Neuronal stem cell (in vitro differentiated cells): ENCODE measurements around the gene NSUN6.

Experiments
- DNase-seq: peaks from one replicate; pipeline ENCODE4 v3.0.0-alpha.2; 2013; ENCODE audit warnings: low spot score
- H2AFZ ChIP-seq: one replicate; pipeline ENCODE4 v1.6.1; 2013; ENCODE audit warnings: mild to moderate bottlenecking, low read length, inconsistent platforms
- H2AK5ac ChIP-seq: 2 replicates; pipeline ENCODE4 v1.6.1; 2013; ENCODE audit warnings: low read depth, mild to moderate bottlenecking, inconsistent platforms, low read length, moderate library complexity, mixed read lengths
- H2BK120ac ChIP-seq: 2 replicates; pipeline ENCODE4 v1.6.1; 2013; ENCODE audit warnings: low read depth, mild to moderate bottlenecking, inconsistent platforms, low read length, moderate library complexity, mixed read lengths
- H2BK12ac ChIP-seq: one replicate; pipeline ENCODE4 v1.6.1; 2013; ENCODE audit warnings: low read length, inconsistent platforms
- H2BK15ac ChIP-seq: 2 replicates; pipeline ENCODE4 v1.6.1; 2013; ENCODE audit warnings: mild to moderate bottlenecking, low read length, inconsistent platforms, mixed read lengths
- H2BK5ac ChIP-seq: one replicate; pipeline ENCODE4 v1.6.1; 2013; ENCODE audit warnings: inconsistent platforms, mild to moderate bottlenecking, low read length, moderate library complexity
- H3K14ac ChIP-seq: one replicate; pipeline ENCODE4 v1.6.1; 2013; ENCODE audit warnings: low read length, inconsistent platforms
- H3K18ac ChIP-seq: 2 replicates; pipeline ENCODE4 v1.6.1; 2013; ENCODE audit warnings: low read length, inconsistent platforms
- H3K23ac ChIP-seq: 2 replicates; pipeline ENCODE4 v1.6.1; 2013; ENCODE audit warnings: low read depth, mild to moderate bottlenecking, mixed read lengths, low read length, inconsistent platforms; ENCODE audit not compliant: poor library complexity
- H3K27ac ChIP-seq: replicated peaks from 3 replicates; pipeline ENCODE4 v1.5.1; 2013; ENCODE audit warnings: low read length, inconsistent platforms
- H3K27me3 ChIP-seq, 3 experiments: 2 replicates each; pipeline ENCODE4 v1.6.1; 2013; ENCODE audit warnings: low read length in 3 of 3, mild to moderate bottlenecking in 2 of 3, inconsistent platforms in 1 of 3, low read depth in 1 of 3, mixed read lengths in 1 of 3, moderate library complexity in 1 of 3; ENCODE audit not compliant: control insufficient read depth in 3 of 3, insufficient read depth in 3 of 3
- H3K36me3 ChIP-seq, 2 donors: replicated peaks in 1 of 2; 2 replicates each; pipeline ENCODE4 v1.6.1; 2013; ENCODE audit warnings: low read length in 2 of 2; ENCODE audit not compliant: control insufficient read depth in 2 of 2, insufficient read depth in 2 of 2
- H3K4ac ChIP-seq: 2 replicates; pipeline ENCODE4 v1.6.1; 2013; ENCODE audit warnings: inconsistent platforms, mild to moderate bottlenecking, low read length, moderate library complexity
- H3K4me1 ChIP-seq, 2 donors: 1 replicate in 1 of 2; 2 replicates in 1 of 2; pipeline ENCODE4 v1.6.1; 2013; ENCODE audit warnings: low read length in 2 of 2, low read depth in 1 of 2; ENCODE audit not compliant: control insufficient read depth in 2 of 2, insufficient read depth in 1 of 2
- H3K4me2 ChIP-seq: one replicate; pipeline ENCODE4 v1.6.1; 2013; ENCODE audit warnings: mild to moderate bottlenecking, low read length, inconsistent platforms; ENCODE audit not compliant: insufficient read depth, poor library complexity, severe bottlenecking
- H3K4me3 ChIP-seq, 2 donors: 2 replicates each; pipeline ENCODE4 v1.5.1; 2013; ENCODE audit warnings: low read length in 2 of 2, mild to moderate bottlenecking in 2 of 2, inconsistent platforms in 1 of 2, moderate library complexity in 1 of 2
- H3K79me1 ChIP-seq: one replicate; pipeline ENCODE4 v1.6.1; 2013; ENCODE audit warnings: low read depth, mild to moderate bottlenecking, inconsistent platforms, low read length, moderate library complexity
- H3K9ac ChIP-seq: one replicate; pipeline ENCODE4 v1.6.1; 2013; ENCODE audit warnings: mild to moderate bottlenecking, low read depth, low read length, inconsistent platforms; ENCODE audit not compliant: poor library complexity
- H3K9me3 ChIP-seq, 2 donors: replicated peaks in 1 of 2; 2 replicates each; pipeline versions ENCODE3 to v1.6.1; 2013; ENCODE audit warnings: low read length in 2 of 2, mild to moderate bottlenecking in 2 of 2, inconsistent platforms in 1 of 2, low read depth in 1 of 2, mixed read lengths in 1 of 2, moderate library complexity in 1 of 2; ENCODE audit not compliant: control insufficient read depth in 2 of 2, insufficient read depth in 1 of 2
- H4K8ac ChIP-seq: one replicate; pipeline ENCODE4 v1.6.1; 2013; ENCODE audit warnings: low read depth, mild to moderate bottlenecking, inconsistent platforms, low read length, moderate library complexity
- H4K91ac ChIP-seq: one replicate; pipeline ENCODE4 v1.6.1; 2013; ENCODE audit warnings: low read length, low read depth, mild to moderate bottlenecking, inconsistent platforms; ENCODE audit not compliant: poor library complexity
- WGBS, 2 donors: extraction: QIAGEN DNeasy Blood & Tissue Kit; methylation state at CpG; one replicate each; pipeline ENCODE4 v1.1.7; 2013; ENCODE audit warnings: missing lambda C conversion rate in 2 of 2, mixed read lengths in 1 of 2; ENCODE audit not compliant: insufficient read length in 2 of 2, insufficient replicate concordance in 1 of 2; ENCODE audit errors: extremely low coverage in 2 of 2; 5-methylcytosine and 5-hydroxymethylcytosine counted together

NSUN6 gene

DNA sequence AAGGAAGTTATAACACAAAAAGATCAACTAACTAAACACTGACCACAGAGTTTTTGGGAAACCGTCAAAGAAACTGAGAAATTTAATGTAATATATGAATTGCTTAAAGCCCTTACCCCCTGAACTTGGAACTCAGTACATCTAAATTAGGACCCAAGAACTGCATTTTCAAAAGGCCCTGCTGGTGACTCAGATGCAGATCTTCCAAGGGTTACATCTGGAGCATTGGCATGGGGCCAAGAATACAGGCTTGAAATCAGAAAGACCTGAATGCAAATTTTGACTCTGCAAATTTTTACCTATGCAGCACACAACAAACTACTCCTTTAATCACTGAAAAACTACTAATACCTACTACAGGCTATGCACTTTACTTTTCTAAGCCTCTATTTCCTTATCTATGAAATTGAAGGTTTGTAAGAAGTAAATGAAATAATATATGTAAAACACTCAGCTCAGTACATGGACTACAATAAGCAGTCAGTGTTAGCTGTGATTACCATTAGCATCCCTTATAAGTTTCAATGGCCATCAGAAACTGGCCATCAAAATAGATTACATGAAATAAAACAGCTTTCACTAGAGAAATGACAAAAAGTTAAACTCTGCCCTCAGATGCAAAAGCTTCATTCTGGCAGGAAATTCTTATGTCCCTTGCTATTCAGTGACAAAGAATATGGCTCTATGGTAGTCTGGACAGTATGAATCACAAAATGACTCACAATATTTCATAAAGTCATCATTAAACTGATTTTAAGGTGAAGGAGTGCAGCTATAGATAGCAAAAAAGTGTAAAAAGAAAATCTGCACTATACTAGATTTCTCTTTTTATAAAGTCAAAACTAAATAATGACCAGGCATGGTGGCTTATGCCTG is 43.6 kb downstream of the NSUN6 start:
- no peak for DNase-seq
- whole genome bisulfite sequencing, 2 donors, result no CpG with 5 or more reads among the region's 1 CpG

DNA sequence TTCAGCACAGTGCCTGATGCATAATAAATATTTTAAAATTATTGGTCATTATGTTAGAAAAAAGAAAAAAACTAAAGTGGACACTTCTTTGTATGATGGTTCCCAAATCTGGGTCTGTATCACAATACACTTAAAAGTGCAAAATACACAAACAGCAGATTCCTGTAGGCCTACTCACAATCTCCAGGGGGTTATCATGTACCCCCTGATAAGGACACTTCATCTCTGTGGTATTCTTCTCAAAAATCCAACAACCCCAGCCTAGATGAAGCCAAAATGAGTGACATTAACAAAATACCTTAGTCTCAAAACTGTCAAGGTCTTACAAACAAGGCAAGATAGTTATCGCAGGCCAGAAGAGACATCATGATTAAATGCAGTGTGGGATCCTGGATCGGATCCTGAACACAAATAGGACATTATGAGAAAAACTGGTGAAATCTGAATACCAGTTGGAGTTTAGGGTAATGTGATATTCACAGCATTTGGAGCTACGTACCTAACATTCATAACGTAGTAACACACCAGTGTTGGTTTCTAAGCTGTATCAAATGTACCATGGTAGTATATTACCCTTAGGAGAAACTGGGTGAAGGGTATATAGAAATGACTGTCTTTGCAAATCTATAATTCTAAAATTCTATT is 45.2 kb downstream of the NSUN6 start:
- H3K4me2 ChIP-seq, result no peak overlapping the region
- no peak overlapping the region for H3K18ac ChIP-seq
- no peak overlapping the region for H3K14ac ChIP-seq
- no peak overlapping the region for H2BK5ac ChIP-seq
- no peak overlapping the region for H3K23ac ChIP-seq
- H2AK5ac ChIP-seq, result no peak overlapping the region
- no peak overlapping the region for H2BK15ac ChIP-seq
- H3K9ac ChIP-seq, result no peak overlapping the region
- H3K36me3 ChIP-seq, result peaks cover 0 to 43% of the 10 kb centered on the region in 2 donors
- no peak overlapping the region for H2AFZ ChIP-seq
- H2BK120ac ChIP-seq, result no peak overlapping the region
- H3K9me3 ChIP-seq, result no peaks in the 10 kb centered on the region
- H3K27me3 ChIP-seq, result no peaks in the 10 kb centered on the region
- no CpG with 5 or more reads among the region's 4 CpGs for WGBS, 2 donors
- H3K27ac ChIP-seq, result no peak overlapping the region
- H3K4me3 ChIP-seq, result no peak overlapping the region
- H3K79me1 ChIP-seq, result no peaks in the 10 kb centered on the region
- peaks cover 2 to 8% of the 10 kb centered on the region in 2 donors for H3K4me1 ChIP-seq
- no peak overlapping the region for H4K91ac ChIP-seq
- DNase-seq, result no peak
- no peak overlapping the region for H3K4ac ChIP-seq
- no peak overlapping the region for H2BK12ac ChIP-seq
- no peak overlapping the region for H4K8ac ChIP-seq

More for the DNA sequence above, 43.6 kb downstream of the NSUN6 start:
- Histone ChIP-seq H3K27me3 (no peaks in the 10 kb centered on the region), H2AK5ac (no peak overlapping the region), H3K4ac (no peak overlapping the region), H3K23ac (no peak overlapping the region), H3K4me3 (no peak overlapping the region), H3K9ac (no peak overlapping the region), H2BK120ac (no peak overlapping the region), H3K9me3 (peaks cover 0 to 6% of the 10 kb centered on the region in 2 donors), H3K27ac (no peak overlapping the region), H3K14ac (no peak overlapping the region), H3K79me1 (no peaks in the 10 kb centered on the region), H2AFZ (no peak overlapping the region), H3K18ac (no peak overlapping the region), H2BK12ac (no peak overlapping the region), H3K4me2 (no peak overlapping the region), H2BK15ac (no peak overlapping the region), H4K91ac (no peak overlapping the region), H4K8ac (no peak overlapping the region), H2BK5ac (no peak overlapping the region), H3K4me1 (peaks cover 2 to 8% of the 10 kb centered on the region in 2 donors), H3K36me3 (peaks cover 0 to 55% of the 10 kb centered on the region in 2 donors)

DNA sequence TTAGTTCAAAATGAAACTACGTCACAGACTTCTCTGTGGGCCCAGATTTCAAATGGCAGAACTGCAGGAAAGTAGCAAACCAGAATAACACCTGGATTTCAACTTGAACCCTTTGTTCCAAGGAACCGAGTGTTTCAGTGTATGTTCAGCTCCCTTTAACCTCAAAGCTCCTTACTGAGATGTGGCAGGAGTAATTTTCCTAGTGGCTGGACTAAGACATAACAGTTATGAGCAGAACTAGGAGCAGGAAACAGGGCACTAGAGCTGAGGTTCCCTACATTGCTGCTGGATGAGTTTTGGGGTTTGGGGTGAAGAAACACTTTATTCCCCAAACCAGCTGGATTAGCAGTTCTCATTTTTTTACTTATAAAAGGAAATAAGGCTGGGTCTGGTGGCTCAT is 50.1 kb downstream of the NSUN6 start:
- H2AK5ac ChIP-seq, result no peak overlapping the region
- no peak overlapping the region for H3K4me3 ChIP-seq
- no CpG with 5 or more reads among the region's 2 CpGs for WGBS, 2 donors
- H3K27me3 ChIP-seq, result no peaks in the 10 kb centered on the region
- no peak overlapping the region for H4K91ac ChIP-seq
- H3K18ac ChIP-seq, result no peak overlapping the region
- no peak overlapping the region for H3K23ac ChIP-seq
- H2BK5ac ChIP-seq, result no peak overlapping the region
- peaks cover 0 to 22% of the 10 kb centered on the region in 2 donors for H3K36me3 ChIP-seq
- peaks cover 1% of the 10 kb centered on the region for H3K79me1 ChIP-seq
- no peak overlapping the region for H3K4ac ChIP-seq
- H2BK15ac ChIP-seq, result no peak overlapping the region
- no peak overlapping the region for H2BK12ac ChIP-seq
- H3K14ac ChIP-seq, result no peak overlapping the region
- H3K9ac ChIP-seq, result no peak overlapping the region
- H2AFZ ChIP-seq, result no peak overlapping the region
- no peak overlapping the region for H2BK120ac ChIP-seq
- H3K4me2 ChIP-seq, result no peak overlapping the region
- DNase-seq, result no peak
- no peak overlapping the region for H4K8ac ChIP-seq
- H3K9me3 ChIP-seq, result no peaks in the 10 kb centered on the region
- no peak overlapping the region for H3K27ac ChIP-seq
- no peaks in the 10 kb centered on the region for H3K4me1 ChIP-seq

DNA sequence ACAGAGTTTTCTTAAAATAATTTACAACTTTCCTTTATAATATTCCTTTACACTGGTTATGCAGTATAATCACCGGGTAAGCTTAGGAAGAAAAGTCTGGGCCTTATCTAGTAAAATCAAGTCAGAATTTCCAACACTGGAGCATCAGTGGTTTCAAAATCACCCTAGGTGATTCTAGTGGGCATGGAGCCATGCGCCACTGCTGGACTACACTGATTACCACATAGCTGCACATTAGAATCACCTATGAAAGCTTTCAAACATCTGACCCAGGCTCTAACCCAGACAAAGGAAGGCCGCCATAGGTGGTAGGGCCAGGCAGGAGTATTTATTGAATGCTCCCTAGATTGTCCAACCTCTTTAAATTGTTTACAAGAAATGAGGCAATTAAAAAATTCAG is 52.0 kb downstream of the NSUN6 start:
- no peak overlapping the region for H4K8ac ChIP-seq
- no peak overlapping the region for H2BK120ac ChIP-seq
- no peaks in the 10 kb centered on the region for H3K27me3 ChIP-seq
- no peak overlapping the region for H3K4me2 ChIP-seq
- peaks cover 1 to 28% of the 10 kb centered on the region in 2 donors for H3K36me3 ChIP-seq
- no peak overlapping the region for H2BK15ac ChIP-seq
- H3K9ac ChIP-seq, result no peak overlapping the region
- H3K79me1 ChIP-seq, result peaks cover 1% of the 10 kb centered on the region
- H3K27ac ChIP-seq, result no peak overlapping the region
- H3K4me3 ChIP-seq, result no peak overlapping the region
- H2AFZ ChIP-seq, result no peak overlapping the region
- no peak overlapping the region for H4K91ac ChIP-seq
- H3K14ac ChIP-seq, result no peak overlapping the region
- H3K4me1 ChIP-seq, result no peaks in the 10 kb centered on the region
- WGBS, 2 donors, result no CpG with 5 or more reads among the region's 3 CpGs
- no peak overlapping the region for H3K18ac ChIP-seq
- H2BK12ac ChIP-seq, result no peak overlapping the region
- no peak overlapping the region for H2AK5ac ChIP-seq
- no peak overlapping the region for H2BK5ac ChIP-seq
- H3K23ac ChIP-seq, result no peak overlapping the region
- H3K4ac ChIP-seq, result no peak overlapping the region
- no peaks in the 10 kb centered on the region for H3K9me3 ChIP-seq
- no peak for DNase-seq
